Mammary epithelial cell (primary cell): ENCODE results near the gene MPC1.

Experiments used
- EZH2 ChIP-seq: IDR thresholded peaks from 2 replicates; pipeline ENCODE4 v1.6.1; 2012; ENCODE audit warnings: low read length, inconsistent platforms, borderline replicate concordance
- TF ChIP-seq, protein P1 (sequence below), 2 donors: IDR thresholded peaks in 1 of 2; conservative IDR thresholded peaks in 1 of 2; 2 replicates each; pipeline ENCODE4 v1.5.1; 2011 to 2012; ENCODE audit warnings: inconsistent platforms in 2 of 2, low read length in 2 of 2, mild to moderate bottlenecking in 2 of 2, control low read depth in 1 of 2, low read depth in 1 of 2; ENCODE audit not compliant: insufficient read depth in 1 of 2; ENCODE audit errors: extremely low read depth in 1 of 2

DNA sequence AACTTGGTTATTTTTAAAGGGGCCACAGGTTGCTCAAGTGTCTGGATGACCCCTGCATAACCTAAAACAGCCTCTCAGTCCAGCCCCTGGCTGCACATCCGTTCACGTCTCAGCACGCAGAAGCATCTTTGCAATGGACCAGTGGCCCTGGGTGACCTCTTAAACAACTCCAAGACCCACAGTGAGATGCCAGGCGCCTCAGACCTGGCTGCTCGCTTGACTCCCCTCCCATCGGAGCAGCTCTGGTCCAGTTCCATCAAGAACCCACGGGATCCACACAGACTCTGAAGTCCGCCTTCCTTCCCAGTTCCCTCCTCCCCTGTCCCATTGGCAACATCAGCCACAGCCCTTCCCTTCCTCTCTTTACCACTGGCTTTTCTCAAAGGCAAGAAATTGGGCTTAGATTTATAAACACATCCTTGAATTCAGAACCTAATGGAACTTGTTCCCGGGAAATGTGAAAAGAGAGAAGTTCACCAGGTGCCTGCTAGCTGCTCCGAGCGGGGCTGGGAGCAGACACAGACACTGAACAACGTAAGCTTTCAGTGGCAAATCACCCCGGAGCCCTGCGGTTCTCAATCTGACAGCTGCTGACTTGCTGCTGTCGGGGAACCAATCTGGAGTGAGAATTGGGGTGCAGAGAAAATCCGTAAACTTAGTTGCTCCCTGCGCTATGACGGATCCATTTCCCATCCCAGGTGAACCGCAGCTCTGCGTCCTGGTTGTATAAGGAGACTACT lies 39.6 kb upstream of the MPC1 start:
- no peak for TF ChIP-seq EZH2
- TF ChIP-seq, protein P1, sequence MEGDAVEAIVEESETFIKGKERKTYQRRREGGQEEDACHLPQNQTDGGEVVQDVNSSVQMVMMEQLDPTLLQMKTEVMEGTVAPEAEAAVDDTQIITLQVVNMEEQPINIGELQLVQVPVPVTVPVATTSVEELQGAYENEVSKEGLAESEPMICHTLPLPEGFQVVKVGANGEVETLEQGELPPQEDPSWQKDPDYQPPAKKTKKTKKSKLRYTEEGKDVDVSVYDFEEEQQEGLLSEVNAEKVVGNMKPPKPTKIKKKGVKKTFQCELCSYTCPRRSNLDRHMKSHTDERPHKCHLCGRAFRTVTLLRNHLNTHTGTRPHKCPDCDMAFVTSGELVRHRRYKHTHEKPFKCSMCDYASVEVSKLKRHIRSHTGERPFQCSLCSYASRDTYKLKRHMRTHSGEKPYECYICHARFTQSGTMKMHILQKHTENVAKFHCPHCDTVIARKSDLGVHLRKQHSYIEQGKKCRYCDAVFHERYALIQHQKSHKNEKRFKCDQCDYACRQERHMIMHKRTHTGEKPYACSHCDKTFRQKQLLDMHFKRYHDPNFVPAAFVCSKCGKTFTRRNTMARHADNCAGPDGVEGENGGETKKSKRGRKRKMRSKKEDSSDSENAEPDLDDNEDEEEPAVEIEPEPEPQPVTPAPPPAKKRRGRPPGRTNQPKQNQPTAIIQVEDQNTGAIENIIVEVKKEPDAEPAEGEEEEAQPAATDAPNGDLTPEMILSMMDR (conservative IDR thresholded peaks at IDR 0.05 in 1 of 2, IDR thresholded peaks at IDR 0.05 in 1 of 2; ENCODE audit: extremely low read depth in 1 of 2, insufficient read depth in 1 of 2, low read depth in 1 of 2, low read length in 2 of 2), result no peak
